Retinal pigment epithelial cell (primary cell): Measurements from ENCODE around the gene IL34.

Experiments used
- DNase-seq: peaks from one replicate; pipeline ENCODE4 v3.0.0-alpha.2; 2010; ENCODE audit warnings: low read depth
- H3K4me3 ChIP-seq: 2 replicates; pipeline ENCODE4 v1.5.1; 2011; ENCODE audit warnings: mild to moderate bottlenecking, low read length, control low read depth, moderate library complexity
- TF ChIP-seq, protein P1 (sequence below): conservative IDR thresholded peaks from 2 replicates; pipeline ENCODE4 v1.5.1; 2011; ENCODE audit warnings: low read depth, low read length, control low read depth, inconsistent platforms

Gene IL34

DNA sequence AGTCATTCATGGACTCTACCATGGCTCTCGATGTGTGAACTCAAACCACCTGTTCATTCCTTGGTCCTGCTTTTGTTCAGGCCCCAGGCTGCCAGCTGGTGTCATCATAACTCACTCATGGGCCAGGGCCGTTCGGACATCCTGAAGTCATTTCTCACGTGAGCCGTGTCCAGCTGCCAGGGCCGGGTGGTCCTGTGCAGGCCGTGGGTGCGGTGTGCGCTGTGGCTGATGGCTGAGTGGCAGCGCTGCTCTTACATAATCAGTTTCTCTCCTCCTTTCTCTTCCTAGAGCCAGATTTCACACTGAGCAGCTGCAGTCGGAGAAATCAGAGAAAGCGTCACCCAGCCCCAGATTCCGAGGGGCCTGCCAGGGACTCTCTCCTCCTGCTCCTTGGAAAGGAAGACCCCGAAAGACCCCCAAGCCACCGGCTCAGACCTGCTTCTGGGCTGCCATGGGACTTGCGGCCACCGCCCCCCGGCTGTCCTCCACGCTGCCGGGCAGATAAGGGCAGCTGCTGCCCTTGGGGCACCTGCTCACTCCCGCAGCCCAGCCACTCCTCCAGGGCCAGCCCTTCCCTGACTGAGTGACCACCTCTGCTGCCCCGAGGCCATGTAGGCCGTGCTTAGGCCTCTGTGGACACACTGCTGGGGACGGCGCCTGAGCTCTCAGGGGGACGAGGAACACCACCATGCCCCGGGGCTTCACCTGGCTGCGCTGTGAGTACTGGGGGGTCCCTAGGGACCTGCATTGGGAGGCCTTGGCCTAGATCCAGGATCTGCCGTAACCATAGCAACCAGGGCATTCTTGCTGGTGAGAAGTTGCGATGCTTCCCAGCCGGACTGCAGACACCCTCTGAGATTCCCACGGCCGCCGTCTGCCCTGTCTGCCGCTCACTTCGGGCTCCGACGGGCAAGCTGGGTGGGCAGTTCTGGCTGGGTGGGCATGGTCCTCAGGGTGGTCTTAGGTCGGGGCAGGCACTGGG is at the start of gene IL34:
IL34 (plus strand) TSS at position 300 of the 982 bp plus-strand sequence; CDS start at position 689, 389 bp downstream.
- H3K4me3 ChIP-seq: no peak within 1 kb of the TSS
- no peak for DNase-seq

DNA sequence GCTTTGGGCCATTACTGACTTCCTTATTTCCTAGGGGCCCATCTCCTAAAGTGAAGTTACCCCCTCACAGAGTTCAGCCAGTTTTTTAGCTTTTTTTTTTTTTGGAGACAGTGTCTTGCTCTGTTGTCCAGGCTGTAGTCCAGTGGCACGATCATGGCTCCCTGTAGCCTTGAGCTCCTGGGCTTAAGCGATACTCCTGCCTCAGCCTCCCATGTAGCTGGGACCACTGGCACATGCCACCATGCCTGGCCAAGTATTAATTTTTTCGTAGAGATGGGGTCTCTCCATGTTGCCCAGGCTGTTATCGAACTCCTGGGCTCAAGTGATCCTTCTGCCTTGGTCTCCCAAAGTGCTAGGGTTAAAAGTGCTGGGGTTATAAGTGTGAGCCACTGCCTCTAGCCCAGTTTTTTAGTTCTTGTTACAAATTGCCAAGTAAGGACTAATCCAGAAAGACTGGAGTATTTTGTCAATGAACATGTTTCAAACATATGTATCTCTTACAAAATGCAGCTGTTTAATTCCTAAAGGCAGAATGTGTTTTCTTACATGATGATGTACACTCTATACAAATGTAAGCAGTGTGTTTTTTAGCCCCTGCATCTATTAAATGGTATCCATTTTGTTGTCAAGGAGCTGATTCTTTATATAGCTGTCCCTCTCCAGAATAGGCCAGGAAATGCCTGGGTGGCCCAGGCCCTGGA is 49.1 kb upstream of the IL34 start:
- no peak overlapping the region for H3K4me3 ChIP-seq
- DNase-seq: no peak
- TF ChIP-seq, protein P1, sequence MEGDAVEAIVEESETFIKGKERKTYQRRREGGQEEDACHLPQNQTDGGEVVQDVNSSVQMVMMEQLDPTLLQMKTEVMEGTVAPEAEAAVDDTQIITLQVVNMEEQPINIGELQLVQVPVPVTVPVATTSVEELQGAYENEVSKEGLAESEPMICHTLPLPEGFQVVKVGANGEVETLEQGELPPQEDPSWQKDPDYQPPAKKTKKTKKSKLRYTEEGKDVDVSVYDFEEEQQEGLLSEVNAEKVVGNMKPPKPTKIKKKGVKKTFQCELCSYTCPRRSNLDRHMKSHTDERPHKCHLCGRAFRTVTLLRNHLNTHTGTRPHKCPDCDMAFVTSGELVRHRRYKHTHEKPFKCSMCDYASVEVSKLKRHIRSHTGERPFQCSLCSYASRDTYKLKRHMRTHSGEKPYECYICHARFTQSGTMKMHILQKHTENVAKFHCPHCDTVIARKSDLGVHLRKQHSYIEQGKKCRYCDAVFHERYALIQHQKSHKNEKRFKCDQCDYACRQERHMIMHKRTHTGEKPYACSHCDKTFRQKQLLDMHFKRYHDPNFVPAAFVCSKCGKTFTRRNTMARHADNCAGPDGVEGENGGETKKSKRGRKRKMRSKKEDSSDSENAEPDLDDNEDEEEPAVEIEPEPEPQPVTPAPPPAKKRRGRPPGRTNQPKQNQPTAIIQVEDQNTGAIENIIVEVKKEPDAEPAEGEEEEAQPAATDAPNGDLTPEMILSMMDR: no peak

More for the DNA sequence above, at the start of gene IL34:
- TF ChIP-seq, protein P1: no peak

DNA sequence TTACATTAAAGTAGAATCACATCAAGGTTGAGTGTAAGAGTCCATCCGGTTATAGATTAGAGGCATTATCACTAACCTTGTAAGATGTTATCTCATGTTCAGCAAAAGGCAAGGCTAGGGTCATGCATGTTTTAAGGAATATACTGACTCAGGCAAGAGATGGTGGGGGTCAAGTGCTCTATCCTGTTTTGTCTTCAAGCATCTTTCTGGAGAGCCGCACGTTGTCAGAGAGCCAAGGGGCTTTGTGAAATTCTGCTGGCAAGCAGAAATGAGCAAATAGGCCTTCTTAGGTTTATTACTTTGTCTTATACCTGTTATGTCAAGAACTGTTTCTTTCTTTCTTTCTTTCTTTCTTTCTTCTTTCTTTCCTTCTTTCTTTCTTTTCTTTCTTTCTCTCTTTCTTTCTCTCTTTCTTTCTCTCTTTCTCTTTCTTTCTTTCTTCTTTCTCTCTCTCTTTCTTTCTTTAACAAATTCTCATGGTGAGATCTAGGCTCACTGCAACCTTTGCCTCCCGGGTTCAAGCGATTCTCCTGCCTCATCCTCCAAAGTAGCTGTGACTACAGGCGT is 47.3 kb upstream of the IL34 start:
- DNase-seq: no peak
- TF ChIP-seq, protein P1: no peak
- no peak overlapping the region for H3K4me3 ChIP-seq

DNA sequence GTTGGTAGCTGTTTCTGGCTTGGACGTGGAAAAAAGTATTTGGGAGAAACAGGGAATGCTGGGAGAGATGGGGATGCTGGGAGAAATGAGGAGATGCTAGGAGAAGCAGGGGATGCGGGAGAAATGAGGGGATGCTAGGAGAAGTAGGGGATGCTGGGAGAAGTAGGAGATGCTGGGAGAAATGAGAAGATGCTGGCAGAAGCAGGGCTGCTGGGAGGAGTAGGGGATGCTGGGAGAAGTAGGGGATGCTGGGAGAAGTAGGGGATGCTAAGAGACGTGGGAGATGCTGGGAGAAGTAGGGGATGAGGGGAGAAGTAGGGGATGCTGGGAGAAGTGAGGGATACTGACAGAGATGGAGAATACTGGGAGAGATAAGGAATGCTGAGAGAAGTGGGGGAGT is 45.6 kb upstream of the IL34 start:
- no peak overlapping the region for H3K4me3 ChIP-seq
- TF ChIP-seq, protein P1: no peak
- DNase-seq: no peak

DNA sequence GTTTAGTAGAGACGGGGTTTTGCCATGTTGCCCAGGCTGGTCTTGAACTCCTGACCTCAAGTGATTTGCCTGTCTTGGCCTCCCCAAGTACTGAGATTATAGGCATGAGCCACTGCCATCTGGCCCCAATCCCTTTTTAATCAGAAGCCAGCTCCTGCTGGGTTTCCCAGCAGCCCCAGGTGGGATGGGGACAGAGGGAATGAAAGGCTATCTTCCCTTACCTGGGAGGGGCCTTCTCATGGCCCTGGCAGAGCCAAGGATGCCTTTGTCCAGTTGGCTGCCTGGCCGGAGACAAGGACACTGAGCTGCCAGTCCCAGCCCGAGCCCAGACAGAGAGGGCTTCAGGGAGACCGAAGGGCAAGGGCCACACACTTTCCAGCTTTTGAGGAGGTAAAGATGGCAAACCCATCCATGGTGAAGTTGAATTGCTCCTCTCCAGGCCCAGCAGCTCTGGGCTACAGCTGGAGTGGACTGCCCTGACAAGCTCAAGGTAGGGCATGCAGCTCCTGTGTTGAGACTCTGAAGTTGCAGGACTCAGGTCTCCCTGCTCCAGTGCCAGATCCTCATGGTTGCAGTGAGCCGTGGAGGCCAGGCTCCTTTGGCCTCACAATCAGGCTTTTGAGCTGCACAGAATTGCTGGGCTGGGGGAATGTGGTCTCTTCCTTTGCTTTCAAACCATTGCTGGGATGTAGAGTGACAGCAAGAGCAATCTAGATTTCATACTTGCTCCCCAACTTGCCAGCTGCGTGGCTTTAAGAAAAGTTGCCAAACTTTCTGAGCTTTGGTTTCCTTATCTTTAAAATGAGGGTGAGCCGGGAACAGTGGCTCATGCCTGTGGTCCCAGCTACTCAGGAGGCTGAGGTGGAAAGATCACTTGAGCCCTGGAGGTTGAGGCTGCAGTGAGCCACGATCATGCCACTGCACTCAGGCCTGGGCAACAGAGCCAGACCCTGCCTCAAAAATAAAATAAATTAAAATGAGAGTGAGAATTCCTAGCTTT is 44.5 kb upstream of the IL34 start:
- no peak for DNase-seq
- no peak overlapping the region for H3K4me3 ChIP-seq
- TF ChIP-seq, protein P1: no peak

DNA sequence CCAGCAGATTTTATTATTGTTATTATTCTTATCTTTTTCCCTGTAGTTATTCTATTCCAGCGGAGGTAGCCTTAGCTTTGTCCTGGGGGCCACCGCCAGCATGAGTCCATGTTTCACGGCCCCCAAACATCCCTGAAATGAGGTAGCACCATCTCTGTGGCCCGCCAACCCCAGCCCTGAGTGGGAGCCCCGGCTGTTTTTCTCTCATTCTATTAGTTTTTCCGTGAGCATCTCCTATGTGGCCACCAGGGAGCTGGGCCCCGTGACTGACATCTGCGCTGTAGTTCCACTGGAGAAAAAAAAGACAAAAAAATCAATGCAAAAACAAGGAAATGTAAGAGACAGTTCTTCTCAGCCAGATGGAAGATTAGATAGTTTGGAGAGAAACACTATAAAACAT is 43.5 kb upstream of the IL34 start:
- TF ChIP-seq, protein P1: no peak
- DNase-seq: no peak
- no peak overlapping the region for H3K4me3 ChIP-seq
